GM12878 (cell line): ENCODE measurements around the gene SCYL3. TPM values are rescaled to one million over a fixed set of nuclear protein-coding genes. Genes with fewer than 3 reads are reported as not detected.

ENCODE experiments used
- ATAC-seq: fragments of 200-7000 bp; cut with Tn5 transposase; 3 replicates; pipeline ENCODE4 v1.9.1; 2020; ENCODE audit warnings: mild to moderate bottlenecking, moderate library complexity
- BruUV-seq: library from RNA; stranded (reverse); fragments of 400-500 nt; replicated peaks from 2 replicates; lab custom pipeline; 2021; lab: Mats Ljungman, UMichigan
- CTCF ChIA-PET: fragments of 300-600 bp; sonication (Branson Sonifier 250); formaldehyde crosslinking; extraction: SDS; loops from one replicate; lab custom pipeline; 2021; ENCODE audit warnings: inconsistent platforms; lab: Yijun Ruan, JAX
- POLR2A ChIA-PET: fragments of 350-600 bp; formaldehyde crosslinking; extraction: SDS; loops from one replicate; lab custom pipeline; 2021; ENCODE audit warnings: inconsistent platforms; lab: Charles Lee
- RAD21 ChIA-PET: fragments of 300-600 bp; sonication (Branson Sonifier 250); formaldehyde crosslinking; loops from one replicate; lab custom pipeline; 2023; ENCODE audit warnings: antibody characterized with exemption; ENCODE audit not compliant: unreplicated experiment; lab: Charles Lee
- SMC1A ChIA-PET: fragments of 300-600 bp; sonication (Branson Sonifier 250); formaldehyde crosslinking; loops from one replicate; lab custom pipeline; 2023; ENCODE audit not compliant: unreplicated experiment, uncharacterized antibody; lab: Charles Lee
- DNase-seq: peaks from one replicate; pipeline ENCODE4 v3.0.0-alpha.2; 2011; ENCODE audit warnings: low read depth, low spot score
- FAIRE-seq: peaks from 3 replicates; lab custom pipeline; 2011; peaks lifted over from hg19 to GRCh38; lab: Jason Lieb, UNC
- H2AFZ ChIP-seq: 2 replicates; pipeline ENCODE4 v1.6.0; 2011; ENCODE audit warnings: low read depth, low read length, control low read depth; ENCODE audit not compliant: control insufficient read depth
- H3K27ac ChIP-seq: 2 replicates; pipeline ENCODE4 v1.5.1; 2011; ENCODE audit warnings: control low read depth; ENCODE audit not compliant: control insufficient read depth, insufficient read depth
- H3K27me3 ChIP-seq, 2 experiments: replicated peaks in 1 of 2; 2 replicates each; pipeline versions ENCODE4 v1.6.0 to v1.6.1; 2011; ENCODE audit warnings: low read length in 1 of 2; ENCODE audit not compliant: control insufficient read depth in 2 of 2, insufficient read depth in 2 of 2
- H3K36me3 ChIP-seq, 2 experiments: 2 replicates each; pipeline ENCODE4 v1.5.1; 2011; ENCODE audit warnings: low read length in 1 of 2; ENCODE audit not compliant: control insufficient read depth in 2 of 2, insufficient read depth in 2 of 2
- H3K4me1 ChIP-seq: 2 replicates; pipeline ENCODE4 v1.6.1; 2011; ENCODE audit warnings: mild to moderate bottlenecking, low read length, moderate library complexity, mixed read lengths; ENCODE audit not compliant: control insufficient read depth, insufficient read depth
- H3K4me2 ChIP-seq: 2 replicates; pipeline ENCODE4 v1.6.0; 2011; ENCODE audit warnings: control low read depth; ENCODE audit not compliant: control insufficient read depth, insufficient read depth
- H3K4me3 ChIP-seq: fragments of 200-600 bp; sonication (generic); 2 replicates; pipeline ENCODE4 v1.5.1; 2016
- H3K79me2 ChIP-seq: 2 replicates; pipeline ENCODE4 v1.6.0; 2011; ENCODE audit warnings: low read length; ENCODE audit not compliant: control insufficient read depth, insufficient read depth
- H3K9ac ChIP-seq: 2 replicates; pipeline ENCODE4 v1.8.0; 2011; ENCODE audit warnings: low read length, control low read depth, mixed read lengths; ENCODE audit not compliant: control insufficient read depth, insufficient read depth
- H3K9me3 ChIP-seq: replicated peaks from 3 replicates; pipeline ENCODE4 v1.5.1; 2011; ENCODE audit warnings: mild to moderate bottlenecking, low read length; ENCODE audit not compliant: control insufficient read depth, insufficient read depth
- H4K20me1 ChIP-seq: 2 replicates; pipeline ENCODE4 v1.6.0; 2011; ENCODE audit not compliant: control insufficient read depth, insufficient read depth
- CBFB ChIP-seq: IDR thresholded peaks from 2 replicates; pipeline ENCODE4 v1.6.1; 2016; ENCODE audit warnings: antibody characterized with exemption, low read depth
- ETV6 ChIP-seq, 2 experiments: fragments of 450-650 bp in 1 of 2; IDR thresholded peaks in 1 of 2; conservative IDR thresholded peaks in 1 of 2; 2 replicates each; pipeline ENCODE4 v1.6.1; 2014; ENCODE audit warnings: antibody characterized with exemption in 1 of 2, borderline replicate concordance in 1 of 2, low read depth in 1 of 2, mild to moderate bottlenecking in 1 of 2, moderate library complexity in 1 of 2
- FOXM1 ChIP-seq: IDR thresholded peaks from 2 replicates; pipeline ENCODE4 v1.6.1; 2012; ENCODE audit warnings: low read depth, mild to moderate bottlenecking, inconsistent platforms, low read length, moderate library complexity
- GABPA ChIP-seq: IDR thresholded peaks from 2 replicates; pipeline ENCODE4 v1.6.1; 2014; ENCODE audit warnings: antibody characterized with exemption, low read depth, mild to moderate bottlenecking, inconsistent platforms
- MTA2 ChIP-seq: fragments of 450-650 bp; IDR thresholded peaks from 2 replicates; pipeline ENCODE4 v1.6.1; 2016; ENCODE audit warnings: low read depth, mild to moderate bottlenecking, moderate library complexity
- RAD21 ChIP-seq: IDR thresholded peaks from 2 replicates; pipeline ENCODE4 v1.6.1; 2011; ENCODE audit warnings: mild to moderate bottlenecking, low read depth, low read length, moderate library complexity; ENCODE audit not compliant: insufficient read depth
- SMARCA5 ChIP-seq: fragments of 450-650 bp; IDR thresholded peaks from 2 replicates; pipeline ENCODE4 v1.6.1; 2017; ENCODE audit warnings: mild to moderate bottlenecking
- SMC3 ChIP-seq: IDR thresholded peaks from 2 replicates; pipeline ENCODE4 v1.6.1; 2011; ENCODE audit warnings: low read length, improper control_type of control experiment, borderline replicate concordance
- SP1 ChIP-seq: IDR thresholded peaks from one replicate; pipeline ENCODE4 v1.6.1; 2011; ENCODE audit warnings: low read depth, low read length
- TCF3 ChIP-seq: IDR thresholded peaks from 2 replicates; pipeline ENCODE4 v1.6.1; 2012; ENCODE audit warnings: low read depth, mild to moderate bottlenecking, low read length, borderline replicate concordance; ENCODE audit not compliant: insufficient read depth
- WGBS: methylation state at CpG from one replicate; pipeline ENCODE4 v1.1.6; 2016; ENCODE audit warnings: low lambda C conversion rate; ENCODE audit not compliant: insufficient replicate concordance, insufficient coverage; ENCODE audit errors: missing lambda C conversion rate; 5-methylcytosine and 5-hydroxymethylcytosine counted together
- in situ Hi-C: fragments of 300-500 bp; cut with MboI; formaldehyde crosslinking; loops from 9 replicates; pipeline ENCODE4 v1.14.3; 2018; ENCODE audit warnings: mixed read lengths
- intact Hi-C: fragments of 100-400 bp; cut with micrococcal nuclease; formaldehyde crosslinking; loops from one replicate; pipeline ENCODE4 v1.14.2; 2022; ENCODE audit not compliant: unreplicated experiment
- polyA plus RNA-seq, 11 experiments: library from polyadenylated mRNA; depleted of rRNA in 4 of 11; unstranded in 6 of 11; stranded (reverse) in 5 of 11; fragments of >200 nt; fragmentation: Nextera tagmentation in 4 of 11; fragmentation: Illumina TruSeq in 1 of 11; extraction: Ambion mirVana in 4 of 11; extraction: Trizol in 1 of 11; gene quantifications; 1 replicate in 1 of 11; 2 replicates in 10 of 11; pipeline versions ENCODE4 v1.2.1 to v1.2.3, GENCODE V29; 2011 to 2016; ENCODE audit warnings: inconsistent platforms in 2 of 11, missing spikeins in 2 of 11, low read depth in 1 of 11
- total RNA-seq, 4 experiments: library from RNA; depleted of rRNA in 3 of 4; stranded (reverse); fragments of >200 nt in 3 of 4; fragmentation: Illumina TruSeq in 1 of 4; extraction: Trizol in 1 of 4; gene quantifications; 2 replicates each; pipeline versions ENCODE4 v1.2.1 to v1.2.3, GENCODE V29; 2013 to 2021
- TF ChIP-seq, protein P1 (sequence below): IDR thresholded peaks from 2 replicates; pipeline ENCODE4 v1.6.1; 2011; ENCODE audit warnings: mild to moderate bottlenecking, low read depth, low read length, moderate library complexity; ENCODE audit not compliant: insufficient replicate concordance
- TF ChIP-seq, protein P2 (sequence below), 3 experiments: IDR thresholded peaks in 2 of 3; conservative IDR thresholded peaks in 1 of 3; 2 replicates each; pipeline ENCODE4 v1.5.1; 2011; ENCODE audit warnings: low read depth in 3 of 3, low read length in 3 of 3, mild to moderate bottlenecking in 3 of 3, control low read depth in 2 of 3, moderate library complexity in 2 of 3, inconsistent platforms in 1 of 3, mixed read lengths in 1 of 3; ENCODE audit not compliant: control insufficient read depth in 2 of 3, insufficient read depth in 1 of 3; ENCODE audit errors: extremely low read depth in 1 of 3

The SCYL3 gene
- total and polyA plus RNA-seq, 10 of the 15 experiments (the other 5 are each of a cell fraction or from before 2014, with no cell fraction given): 4.3 to 14.3 (median 10.3) TPM

GRCh38 chr1:169928438-169929209 is 34.9 kb upstream of the SCYL3 start:
- intact Hi-C loops: loop anchor here (2.0 to 10.0 kb wide), 5 partner anchors 36 to 954 kb away; partner anchors contain the start of genes GORAB and SCYL3
- Histone ChIP-seq H4K20me1 (no peaks in the 10 kb centered on the region), H3K79me2 (no peaks in the 10 kb centered on the region), H3K27me3 (no peaks in the 10 kb centered on the region), H3K4me2 (no peak overlapping the region), H3K9me3 (no peaks in the 10 kb centered on the region), H3K27ac (no peak overlapping the region), H3K9ac (no peak overlapping the region), H3K4me1 (peaks cover 6% of the 10 kb centered on the region), H3K36me3 (no peaks in the 10 kb centered on the region; a peak in 1 of 4 replicates), H3K4me3 (no peak overlapping the region), H2AFZ (0 out of 2 replicates have a peak overlapping the region, but pooled peaks have one; percentile 15)
- DNase-seq (no peak), ATAC-seq (peak; percentile 82), FAIRE-seq (peak; percentile 88)
- no TSS peak for BruUV-seq
- ChIA-PET CTCF (interaction anchor here (0.6 to 4.1 kb wide), 28 partner anchors 8 to 1001 kb away, joined by 3 to 26 read pairs (median 3); no protein-coding TSS in a partner anchor), SMC1A (interaction anchor here (0.6 to 4.3 kb wide), 15 partner anchors 11 to 999 kb away, joined by 3 to 51 read pairs (median 4); partner anchors contain the start of gene SCYL3), RAD21 (interaction anchor here (0.9 to 2.9 kb wide), 16 partner anchors 10 to 1001 kb away, joined by 3 to 17 read pairs (median 4); partner anchors contain the start of gene SCYL3), POLR2A (no interaction called here)
- in situ Hi-C loops: loop anchor here (10.0 kb wide), 2 partner anchors 746 to 956 kb away; no protein-coding TSS in a partner anchor
- 41% methylated on average over 6 of the region's 6 CpGs for WGBS
- peak; percentile 95 for TF ChIP-seq SMARCA5
- TF ChIP-seq, protein P1, sequence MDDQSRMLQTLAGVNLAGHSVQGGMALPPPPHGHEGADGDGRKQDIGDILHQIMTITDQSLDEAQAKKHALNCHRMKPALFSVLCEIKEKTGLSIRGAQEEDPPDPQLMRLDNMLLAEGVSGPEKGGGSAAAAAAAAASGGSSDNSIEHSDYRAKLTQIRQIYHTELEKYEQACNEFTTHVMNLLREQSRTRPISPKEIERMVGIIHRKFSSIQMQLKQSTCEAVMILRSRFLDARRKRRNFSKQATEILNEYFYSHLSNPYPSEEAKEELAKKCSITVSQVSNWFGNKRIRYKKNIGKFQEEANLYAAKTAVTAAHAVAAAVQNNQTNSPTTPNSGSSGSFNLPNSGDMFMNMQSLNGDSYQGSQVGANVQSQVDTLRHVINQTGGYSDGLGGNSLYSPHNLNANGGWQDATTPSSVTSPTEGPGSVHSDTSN: no peak
- TF ChIP-seq SMC3: peak; percentile 74
- TF ChIP-seq SP1: no peak
- TF ChIP-seq, protein P2, sequence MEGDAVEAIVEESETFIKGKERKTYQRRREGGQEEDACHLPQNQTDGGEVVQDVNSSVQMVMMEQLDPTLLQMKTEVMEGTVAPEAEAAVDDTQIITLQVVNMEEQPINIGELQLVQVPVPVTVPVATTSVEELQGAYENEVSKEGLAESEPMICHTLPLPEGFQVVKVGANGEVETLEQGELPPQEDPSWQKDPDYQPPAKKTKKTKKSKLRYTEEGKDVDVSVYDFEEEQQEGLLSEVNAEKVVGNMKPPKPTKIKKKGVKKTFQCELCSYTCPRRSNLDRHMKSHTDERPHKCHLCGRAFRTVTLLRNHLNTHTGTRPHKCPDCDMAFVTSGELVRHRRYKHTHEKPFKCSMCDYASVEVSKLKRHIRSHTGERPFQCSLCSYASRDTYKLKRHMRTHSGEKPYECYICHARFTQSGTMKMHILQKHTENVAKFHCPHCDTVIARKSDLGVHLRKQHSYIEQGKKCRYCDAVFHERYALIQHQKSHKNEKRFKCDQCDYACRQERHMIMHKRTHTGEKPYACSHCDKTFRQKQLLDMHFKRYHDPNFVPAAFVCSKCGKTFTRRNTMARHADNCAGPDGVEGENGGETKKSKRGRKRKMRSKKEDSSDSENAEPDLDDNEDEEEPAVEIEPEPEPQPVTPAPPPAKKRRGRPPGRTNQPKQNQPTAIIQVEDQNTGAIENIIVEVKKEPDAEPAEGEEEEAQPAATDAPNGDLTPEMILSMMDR (IDR thresholded peaks at IDR 0.05 in 2 of 3, conservative IDR thresholded peaks at IDR 0.05 in 1 of 3; ENCODE audit: control insufficient read depth in 2 of 3, extremely low read depth in 1 of 3, insufficient read depth in 1 of 3, low read depth in 3 of 3, low read length in 3 of 3): peak; percentile 53 to 73 (median 70)
- no peak for TF ChIP-seq ETV6 (conservative IDR thresholded peaks at IDR 0.05 in 1 of 2, IDR thresholded peaks at IDR 0.05 in 1 of 2; ENCODE audit: borderline replicate concordance in 1 of 2, low read depth in 1 of 2)
- TF ChIP-seq GABPA: no peak
- no peak for TF ChIP-seq TCF3
- TF ChIP-seq CBFB: no peak
- TF ChIP-seq FOXM1: no peak
- TF ChIP-seq RAD21: peak; percentile 88
- no peak for TF ChIP-seq MTA2
